Smooth muscle cell (in vitro differentiated cells): ENCODE measurements around the gene KRTAP10-12. TPM values are rescaled to one million over a fixed set of nuclear protein-coding genes. Genes with fewer than 3 reads are reported as not detected.

Experiments
- DNase-seq: peaks from one replicate; lab custom pipeline; 2025; ENCODE audit not compliant: unreplicated experiment; lab: John Stamatoyannopoulos, UW
- H2AFZ ChIP-seq: fragments of 200-600 bp; sonication (generic); 2 replicates; pipeline ENCODE4 v1.6.0; 2016; ENCODE audit warnings: antibody characterized with exemption, low read depth, mild to moderate bottlenecking
- H3F3A ChIP-seq: fragments of 200-600 bp; sonication (generic); 2 replicates; pipeline ENCODE4 v1.6.0; 2017; ENCODE audit warnings: antibody characterized with exemption, low read depth
- H3K27ac ChIP-seq: fragments of 200-600 bp; sonication (generic); 2 replicates; pipeline ENCODE4 v1.5.1; 2016; ENCODE audit warnings: low read depth, mild to moderate bottlenecking
- H3K27me3 ChIP-seq: fragments of 200-600 bp; sonication (generic); 2 replicates; pipeline ENCODE4 v1.6.1; 2016; ENCODE audit warnings: low read depth, mild to moderate bottlenecking
- H3K36me3 ChIP-seq: fragments of 200-600 bp; sonication (generic); 2 replicates; pipeline ENCODE4 v1.5.1; 2016; ENCODE audit warnings: low read depth
- H3K4me1 ChIP-seq: fragments of 200-600 bp; sonication (generic); 2 replicates; pipeline ENCODE4 v1.5.1; 2016; ENCODE audit warnings: low read depth
- H3K4me2 ChIP-seq: fragments of 200-600 bp; sonication (generic); 2 replicates; pipeline ENCODE4 v1.6.0; 2016; ENCODE audit warnings: mild to moderate bottlenecking
- H3K4me3 ChIP-seq: fragments of 200-600 bp; sonication (generic); 2 replicates; pipeline ENCODE4 v1.5.1; 2016; ENCODE audit warnings: mild to moderate bottlenecking
- H3K79me2 ChIP-seq: fragments of 200-600 bp; sonication (generic); 2 replicates; pipeline ENCODE4 v1.6.0; 2016; ENCODE audit warnings: low read depth, mild to moderate bottlenecking
- H3K9ac ChIP-seq: fragments of 200-600 bp; sonication (generic); 2 replicates; pipeline ENCODE4 v1.6.0; 2016; ENCODE audit warnings: low read depth
- H3K9me3 ChIP-seq: fragments of 200-600 bp; sonication (generic); replicated peaks from 2 replicates; pipeline ENCODE4 v1.5.1; 2016; ENCODE audit warnings: low read depth
- H4K20me1 ChIP-seq: fragments of 200-600 bp; sonication (generic); 2 replicates; pipeline ENCODE4 v1.6.0; 2016; ENCODE audit warnings: low read depth
- WGBS: methylation state at CpG from one replicate; pipeline ENCODE4 v1.1.7; 2016; ENCODE audit warnings: low lambda C conversion rate; 5-methylcytosine and 5-hydroxymethylcytosine counted together
- polyA plus RNA-seq: library from polyadenylated mRNA; unstranded; fragments of >200 nt; fragmentation: Nextera tagmentation; extraction: Ambion mirVana; gene quantifications from 2 replicates; pipeline ENCODE4 v1.2.1, GENCODE V29; 2016
- total RNA-seq: library from RNA; depleted of rRNA; stranded (reverse); fragments of >200 nt; gene quantifications from 2 replicates; pipeline ENCODE4 v1.2.3, GENCODE V29; 2014
- TF ChIP-seq, protein P1 (sequence below): fragments of 200-600 bp; sonication (generic); IDR thresholded peaks from 2 replicates; pipeline ENCODE4 v1.5.1; 2017; ENCODE audit warnings: borderline replicate concordance, mild to moderate bottlenecking, antibody characterized with exemption; ENCODE audit not compliant: insufficient read depth, poor library complexity, severe bottlenecking

Gene KRTAP10-12
- total and polyA plus RNA-seq, 2 experiments from 2014 or later, result not detected

GRCh38 chr21:44692798-44693512, 4.0 kb upstream of the KRTAP10-12 start:
- TF ChIP-seq, protein P1, sequence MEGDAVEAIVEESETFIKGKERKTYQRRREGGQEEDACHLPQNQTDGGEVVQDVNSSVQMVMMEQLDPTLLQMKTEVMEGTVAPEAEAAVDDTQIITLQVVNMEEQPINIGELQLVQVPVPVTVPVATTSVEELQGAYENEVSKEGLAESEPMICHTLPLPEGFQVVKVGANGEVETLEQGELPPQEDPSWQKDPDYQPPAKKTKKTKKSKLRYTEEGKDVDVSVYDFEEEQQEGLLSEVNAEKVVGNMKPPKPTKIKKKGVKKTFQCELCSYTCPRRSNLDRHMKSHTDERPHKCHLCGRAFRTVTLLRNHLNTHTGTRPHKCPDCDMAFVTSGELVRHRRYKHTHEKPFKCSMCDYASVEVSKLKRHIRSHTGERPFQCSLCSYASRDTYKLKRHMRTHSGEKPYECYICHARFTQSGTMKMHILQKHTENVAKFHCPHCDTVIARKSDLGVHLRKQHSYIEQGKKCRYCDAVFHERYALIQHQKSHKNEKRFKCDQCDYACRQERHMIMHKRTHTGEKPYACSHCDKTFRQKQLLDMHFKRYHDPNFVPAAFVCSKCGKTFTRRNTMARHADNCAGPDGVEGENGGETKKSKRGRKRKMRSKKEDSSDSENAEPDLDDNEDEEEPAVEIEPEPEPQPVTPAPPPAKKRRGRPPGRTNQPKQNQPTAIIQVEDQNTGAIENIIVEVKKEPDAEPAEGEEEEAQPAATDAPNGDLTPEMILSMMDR, result no peak
- H3K4me1 ChIP-seq, result peaks cover 6% of the 10 kb centered on the region
- no peaks in the 10 kb centered on the region for H3K9me3 ChIP-seq
- no peaks in the 10 kb centered on the region for H3K36me3 ChIP-seq
- H3K27ac ChIP-seq, result no peak overlapping the region
- H4K20me1 ChIP-seq, result no peaks in the 10 kb centered on the region
- H3K9ac ChIP-seq, result no peak overlapping the region
- no peak overlapping the region for H2AFZ ChIP-seq
- no peak for DNase-seq
- peaks cover 15% of the 10 kb centered on the region for H3F3A ChIP-seq
- H3K79me2 ChIP-seq, result no peaks in the 10 kb centered on the region
- no peaks in the 10 kb centered on the region for H3K27me3 ChIP-seq
- no peak overlapping the region for H3K4me3 ChIP-seq
- 48% methylated on average over 2 of the region's 2 CpGs for WGBS
- no peak overlapping the region for H3K4me2 ChIP-seq

DNA sequence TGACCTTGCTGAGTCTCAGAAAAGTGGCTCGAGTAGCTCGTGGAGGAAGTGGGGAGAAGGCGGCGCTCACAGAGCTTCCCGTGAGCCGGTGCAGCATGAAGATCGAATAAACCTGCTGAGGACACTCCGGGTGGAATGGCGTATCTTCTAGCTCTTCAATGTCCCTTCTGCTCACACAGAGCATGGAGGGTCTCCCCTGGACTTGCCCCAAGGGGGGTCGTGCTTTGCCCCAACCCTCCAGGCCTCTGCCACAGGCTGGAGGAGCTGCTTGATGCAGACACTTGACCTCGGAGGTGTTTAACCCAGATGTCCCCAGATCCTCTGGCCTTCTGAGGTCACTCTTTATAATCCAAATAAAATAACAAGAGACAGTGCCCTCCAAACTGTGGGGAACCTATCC, 2.2 kb upstream of the KRTAP10-12 start:
- H3K4me2 ChIP-seq, result no peak overlapping the region
- H4K20me1 ChIP-seq, result no peaks in the 10 kb centered on the region
- H3K4me3 ChIP-seq, result no peak overlapping the region
- TF ChIP-seq, protein P1, result no peak
- peaks cover 14% of the 10 kb centered on the region for H3K4me1 ChIP-seq
- WGBS, result 87% methylated on average over 11 of the region's 11 CpGs
- no peaks in the 10 kb centered on the region for H3K36me3 ChIP-seq
- no peak overlapping the region for H2AFZ ChIP-seq
- DNase-seq, result no peak
- H3K9me3 ChIP-seq, result no peaks in the 10 kb centered on the region
- H3K79me2 ChIP-seq, result no peaks in the 10 kb centered on the region
- H3F3A ChIP-seq, result peaks cover 15% of the 10 kb centered on the region
- H3K9ac ChIP-seq, result no peak overlapping the region
- H3K27me3 ChIP-seq, result no peaks in the 10 kb centered on the region
- H3K27ac ChIP-seq, result no peak overlapping the region

GRCh38 chr21:44695184-44695583, 1.8 kb upstream of the KRTAP10-12 start:
- Histone ChIP-seq H3K9ac (no peak overlapping the region), H3K27ac (no peak overlapping the region), H2AFZ (no peak overlapping the region), H3K27me3 (no peaks in the 10 kb centered on the region), H3K36me3 (no peaks in the 10 kb centered on the region), H3F3A (peaks cover 15% of the 10 kb centered on the region), H4K20me1 (no peaks in the 10 kb centered on the region), H3K4me2 (no peak overlapping the region), H3K4me1 (peaks cover 14% of the 10 kb centered on the region), H3K4me3 (no peak overlapping the region), H3K9me3 (no peaks in the 10 kb centered on the region), H3K79me2 (no peaks in the 10 kb centered on the region)
- WGBS, result 86% methylated on average over 8 of the region's 8 CpGs
- TF ChIP-seq, protein P1, result no peak
- no peak for DNase-seq

DNA sequence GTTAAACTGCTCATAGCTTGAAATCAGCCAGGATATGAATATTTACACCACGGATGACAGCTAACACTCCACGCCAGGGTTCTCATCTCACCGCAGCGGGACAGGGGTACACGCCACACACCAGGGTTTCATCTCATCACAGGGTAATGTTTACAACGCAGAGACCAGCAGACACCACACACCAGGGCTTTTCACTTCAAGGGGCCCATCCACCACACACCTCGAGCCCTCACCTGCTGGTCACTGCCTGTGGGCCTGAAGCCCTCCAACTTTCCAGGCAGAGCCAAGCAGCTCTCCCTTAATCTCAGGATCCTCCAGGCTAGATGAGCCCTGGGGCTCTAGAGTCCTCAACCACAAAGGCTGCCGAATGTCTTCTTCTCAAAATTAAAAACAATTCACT, 1.3 kb upstream of the KRTAP10-12 start:
- no peaks in the 10 kb centered on the region for H3K27me3 ChIP-seq
- peaks cover 15% of the 10 kb centered on the region for H3F3A ChIP-seq
- H2AFZ ChIP-seq, result no peak overlapping the region
- peaks cover 14% of the 10 kb centered on the region for H3K4me1 ChIP-seq
- WGBS, result 81% methylated on average over 8 of the region's 8 CpGs
- no peak overlapping the region for H3K9ac ChIP-seq
- DNase-seq, result no peak
- TF ChIP-seq, protein P1, result no peak
- no peaks in the 10 kb centered on the region for H3K79me2 ChIP-seq
- H3K4me3 ChIP-seq, result no peak overlapping the region
- H3K4me2 ChIP-seq, result no peak overlapping the region
- no peaks in the 10 kb centered on the region for H4K20me1 ChIP-seq
- no peaks in the 10 kb centered on the region for H3K36me3 ChIP-seq
- no peak overlapping the region for H3K27ac ChIP-seq
- H3K9me3 ChIP-seq, result no peaks in the 10 kb centered on the region
